Tibial nerve (tissue), 4 donors: ENCODE data around the gene UBASH3A. TPM values are rescaled to one million over a fixed set of nuclear protein-coding genes. Genes with fewer than 3 reads are reported as not detected.

Experiments used
- DNase-seq, 2 donors: peaks; one replicate each; pipeline ENCODE4 v3.0.0-alpha.2; 2019; ENCODE audit warnings: low spot score in 2 of 2
- H3K27ac ChIP-seq, 4 donors: fragments of 200-600 bp; sonication (generic) in 3 of 4; one replicate each; pipeline ENCODE4 v1.5.1; 2017 to 2019; ENCODE audit warnings: mild to moderate bottlenecking in 1 of 4
- H3K27me3 ChIP-seq, 2 donors: fragments of 200-600 bp; sonication (generic) in 1 of 2; one replicate each; pipeline versions ENCODE4 v1.5.1 to v1.6.0; 2017 to 2019
- H3K36me3 ChIP-seq, 3 donors: fragments of 200-600 bp; sonication (generic); one replicate each; pipeline ENCODE4 v1.5.1; 2018 to 2019
- H3K4me1 ChIP-seq, 4 donors: fragments of 200-600 bp; sonication (generic) in 3 of 4; one replicate each; pipeline ENCODE4 v1.5.1; 2017 to 2019
- H3K4me3 ChIP-seq, 4 donors: fragments of 200-600 bp; sonication (generic) in 3 of 4; one replicate each; pipeline ENCODE4 v1.5.1; 2017 to 2019; ENCODE audit warnings: mild to moderate bottlenecking in 1 of 4, moderate library complexity in 1 of 4
- H3K9me3 ChIP-seq, 4 donors: fragments of 200-600 bp; sonication (generic) in 3 of 4; one replicate each; pipeline ENCODE4 v1.5.1; 2017 to 2019
- CTCF ChIP-seq, 5 experiments: fragments of 200-600 bp in 3 of 5; fragments of 450-650 bp in 2 of 5; sonication (generic) in 3 of 5; IDR thresholded peaks; one replicate each; pipeline ENCODE4 v1.5.1; 2016 to 2019; ENCODE audit warnings: antibody characterized with exemption in 5 of 5, mild to moderate bottlenecking in 3 of 5, moderate library complexity in 2 of 5
- EP300 ChIP-seq, 2 donors: sonication (generic); formaldehyde crosslinking; IDR thresholded peaks; one replicate each; pipeline ENCODE4 v1.6.1; 2017; ENCODE audit warnings: antibody characterized with exemption in 2 of 2, mild to moderate bottlenecking in 1 of 2
- POLR2A ChIP-seq, 2 donors: fragments of 450-650 bp; IDR thresholded peaks; one replicate each; pipeline ENCODE4 v1.6.1; 2017; ENCODE audit warnings: antibody characterized with exemption in 2 of 2, mild to moderate bottlenecking in 2 of 2, moderate library complexity in 2 of 2
- WGBS, 2 donors: methylation state at CpG; one replicate each; pipeline ENCODE4 v1.1.5; 2018; 5-methylcytosine and 5-hydroxymethylcytosine counted together
- total RNA-seq, 4 donors: library from RNA; depleted of rRNA; stranded (reverse); fragments of >200 nt; gene quantifications; one replicate each; pipeline ENCODE4 v1.1.0, GENCODE V29; 2016

Gene UBASH3A
- total RNA-seq, 4 donors from 2014 or later, result 0.59 to 5.9 (median 0.90) TPM; not detected in 1

- no peak for DNase-seq
- Histone ChIP-seq H3K4me3 (no peak overlapping the region), H3K27ac (no peak overlapping the region), H3K36me3 (no peaks in the 10 kb centered on the region), H3K27me3 (peaks cover 0 to 7% of the 10 kb centered on the region in 2 donors), H3K4me1 (no peaks in the 10 kb centered on the region), H3K9me3 (no peaks in the 10 kb centered on the region)
- TF ChIP-seq POLR2A (IDR thresholded peaks at IDR 0.05), result no peak
- no peak for TF ChIP-seq CTCF (IDR thresholded peaks at IDR 0.05)
- no peak for TF ChIP-seq EP300 (IDR thresholded peaks at IDR 0.05)
- WGBS, 2 donors, result 85% methylated on average over 14 of the region's 14 CpGs
Observed at GRCh38 chr21:42367367-42368165, 36.1 kb upstream of the UBASH3A start.

GRCh38 chr21:42369821-42370220 lies 33.9 kb upstream of the UBASH3A start:
- H3K4me3 ChIP-seq, result no peak overlapping the region
- no peaks in the 10 kb centered on the region for H3K9me3 ChIP-seq
- H3K27me3 ChIP-seq, result peaks cover 0 to 4% of the 10 kb centered on the region in 2 donors
- TF ChIP-seq POLR2A (IDR thresholded peaks at IDR 0.05) (no peak), CTCF (IDR thresholded peaks at IDR 0.05) (no peak), EP300 (IDR thresholded peaks at IDR 0.05) (no peak)
- no peaks in the 10 kb centered on the region for H3K4me1 ChIP-seq
- 75 to 80% methylated on average over 16 of the region's 16 CpGs for WGBS, 2 donors
- no peaks in the 10 kb centered on the region for H3K36me3 ChIP-seq
- H3K27ac ChIP-seq, result no peak overlapping the region
- no peak for DNase-seq

GRCh38 chr21:42370894-42371654 lies 32.6 kb upstream of the UBASH3A start:
- TF ChIP-seq CTCF (IDR thresholded peaks at IDR 0.05) (no peak), POLR2A (IDR thresholded peaks at IDR 0.05) (no peak), EP300 (IDR thresholded peaks at IDR 0.05) (no peak)
- H3K4me3 ChIP-seq, result no peak overlapping the region
- peaks cover 0 to 10% of the 10 kb centered on the region in 2 donors for H3K27me3 ChIP-seq
- no peaks in the 10 kb centered on the region for H3K4me1 ChIP-seq
- DNase-seq, result no peak
- WGBS, 2 donors, result 77 to 80% methylated on average over 18 of the region's 18 CpGs
- no peaks in the 10 kb centered on the region for H3K9me3 ChIP-seq
- no peak overlapping the region for H3K27ac ChIP-seq
- no peaks in the 10 kb centered on the region for H3K36me3 ChIP-seq

- H3K36me3 ChIP-seq, result no peaks in the 10 kb centered on the region
- no peak overlapping the region for H3K4me3 ChIP-seq
- 77 to 80% methylated on average over 25 of the region's 25 CpGs for WGBS, 2 donors
- TF ChIP-seq POLR2A (IDR thresholded peaks at IDR 0.05) (no peak), EP300 (IDR thresholded peaks at IDR 0.05) (no peak), CTCF (IDR thresholded peaks at IDR 0.05) (no peak)
- no peak overlapping the region for H3K27ac ChIP-seq
- peaks cover 0 to 11% of the 10 kb centered on the region in 2 donors for H3K27me3 ChIP-seq
- H3K4me1 ChIP-seq, result no peaks in the 10 kb centered on the region
- DNase-seq, result no peak
- H3K9me3 ChIP-seq, result no peaks in the 10 kb centered on the region
Observed at GRCh38 chr21:42373196-42373907, 30.4 kb upstream of the UBASH3A start.
